Esophagus squamous epithelium (tissue), 5 donors: ENCODE results near the gene GARNL3. TPM values are rescaled to one million over a fixed set of nuclear protein-coding genes. Genes with fewer than 3 reads are reported as not detected.

Experiments
- DNase-seq: peaks from one replicate; lab custom pipeline; 2025; lab: John Stamatoyannopoulos, UW
- H3K27ac ChIP-seq, 4 donors: fragments of 200-600 bp; sonication (generic); one replicate each; pipeline ENCODE4 v1.5.1; 2016 to 2019; ENCODE audit warnings: mild to moderate bottlenecking in 1 of 4
- H3K27me3 ChIP-seq, 4 donors: fragments of 200-600 bp; sonication (generic); 1 replicate in 3 of 4; 2 replicates in 1 of 4; pipeline versions ENCODE4 v1.5.1 to v1.6.0; 2017 to 2021; ENCODE audit warnings: antibody characterized with exemption in 1 of 4
- H3K36me3 ChIP-seq, 3 donors: fragments of 200-600 bp; sonication (generic); one replicate each; pipeline ENCODE4 v1.5.1; 2016 to 2019
- H3K4me1 ChIP-seq, 3 donors: fragments of 200-600 bp; sonication (generic); one replicate each; pipeline ENCODE4 v1.5.1; 2017 to 2019
- H3K4me3 ChIP-seq, 4 donors: fragments of 200-600 bp; sonication (generic); 1 replicate in 3 of 4; 2 replicates in 1 of 4; pipeline ENCODE4 v1.5.1; 2016 to 2019; ENCODE audit warnings: mild to moderate bottlenecking in 2 of 4, moderate library complexity in 1 of 4
- H3K9me3 ChIP-seq, 3 donors: fragments of 200-600 bp; sonication (generic); one replicate each; pipeline ENCODE4 v1.5.1; 2016 to 2019
- CTCF ChIP-seq, 6 experiments: fragments of 450-650 bp in 4 of 6; fragments of 200-600 bp in 2 of 6; sonication (generic) in 2 of 6; IDR thresholded peaks; one replicate each; pipeline ENCODE4 v1.5.1; 2016 to 2019; ENCODE audit warnings: antibody characterized with exemption in 6 of 6, mild to moderate bottlenecking in 4 of 6, moderate library complexity in 4 of 6
- POLR2A ChIP-seq, 4 donors: fragments of 450-650 bp; IDR thresholded peaks; one replicate each; pipeline ENCODE4 v1.6.1; 2017; ENCODE audit warnings: antibody characterized with exemption in 4 of 4, mild to moderate bottlenecking in 4 of 4, moderate library complexity in 3 of 4
- WGBS, 2 donors: methylation state at CpG; one replicate each; pipeline ENCODE4 v1.1.5; 2018; 5-methylcytosine and 5-hydroxymethylcytosine counted together
- intact Hi-C: fragments of 100-400 bp; cut with DNase I; formaldehyde crosslinking; loops from one replicate; pipeline ENCODE4 v1.15.0; 2022
- total RNA-seq, 4 donors: library from RNA; depleted of rRNA; stranded (reverse); fragments of >200 nt; gene quantifications; one replicate each; pipeline ENCODE4 v1.1.0, GENCODE V29; 2016
- donor health status: DM: yes; HTN: yes; CAD: no.

The GARNL3 gene
- total RNA-seq, result 10 to 100 TPM in 1 of 4 donors, 1 to 10 TPM in 3; 1.1 to 22.9 (median 8.2) TPM

- intact Hi-C loops, result no loop called here
- H3K4me3 ChIP-seq, result no peak within 1 kb of the TSS
- 58 to 66% methylated on average over 5 to 8 of the region's 8 CpGs for WGBS, 2 donors
- TF ChIP-seq CTCF (IDR thresholded peaks at IDR 0.05), result no peak
- no peak for TF ChIP-seq POLR2A (IDR thresholded peaks at IDR 0.05)
- no peak for DNase-seq
- H3K9me3 ChIP-seq, result no peaks in the 10 kb centered on the region
- H3K27me3 ChIP-seq, result no peaks in the 10 kb centered on the region
- peak within 1 kb of the TSS in 1 of 4 donors; percentile 22 for H3K27ac ChIP-seq
- no peaks in the 10 kb centered on the region for H3K36me3 ChIP-seq
- peaks cover 0 to 25% (median 0%) of the 10 kb centered on the region in 3 donors for H3K4me1 ChIP-seq
Measured at GRCh38 chr9:127264462-127265219, at the start of gene GARNL3. Gene GARNL3 (plus strand): TSS chr9:127264774. CDS start chr9:127264878, 104 bp downstream.

- TF ChIP-seq POLR2A (IDR thresholded peaks at IDR 0.05) (no peak), CTCF (IDR thresholded peaks at IDR 0.05) (no peak)
- Histone ChIP-seq H3K4me1 (peaks cover 0 to 23% (median 0%) of the 10 kb centered on the region in 3 donors), H3K4me3 (no peak overlapping the region), H3K27ac (no peak overlapping the region), H3K36me3 (no peaks in the 10 kb centered on the region), H3K27me3 (no peaks in the 10 kb centered on the region), H3K9me3 (no peaks in the 10 kb centered on the region)
- no peak for DNase-seq
- intact Hi-C loops, result no loop called here
- WGBS, 2 donors, result 64 to 83% methylated on average over 5 to 9 of the region's 14 CpGs
Measured at GRCh38 chr9:127215268-127216209, 49.0 kb upstream of the GARNL3 start.

- Histone ChIP-seq H3K4me3 (no peak overlapping the region), H3K36me3 (no peaks in the 10 kb centered on the region), H3K4me1 (peaks cover 0 to 23% (median 0%) of the 10 kb centered on the region in 3 donors), H3K27me3 (no peaks in the 10 kb centered on the region), H3K27ac (no peak overlapping the region), H3K9me3 (no peaks in the 10 kb centered on the region)
- intact Hi-C loops, result no loop called here
- 54 to 59% methylated on average over 4 to 6 of the region's 7 CpGs for WGBS, 2 donors
- DNase-seq, result no peak
- TF ChIP-seq POLR2A (IDR thresholded peaks at IDR 0.05) (no peak), CTCF (IDR thresholded peaks at IDR 0.05) (no peak)
Measured at GRCh38 chr9:127216210-127216887, 48.2 kb upstream of the GARNL3 start.

GRCh38 chr9:127216888-127217217 lies 47.7 kb upstream of the GARNL3 start:
- Histone ChIP-seq H3K27me3 (no peaks in the 10 kb centered on the region), H3K27ac (no peak overlapping the region), H3K36me3 (no peaks in the 10 kb centered on the region), H3K4me3 (no peak overlapping the region), H3K4me1 (peaks cover 0 to 23% (median 0%) of the 10 kb centered on the region in 3 donors), H3K9me3 (no peaks in the 10 kb centered on the region)
- no peak for TF ChIP-seq CTCF (IDR thresholded peaks at IDR 0.05)
- no peak for TF ChIP-seq POLR2A (IDR thresholded peaks at IDR 0.05)
- intact Hi-C loops, result no loop called here
- no peak for DNase-seq
- WGBS, 2 donors, result 93% methylated on average over 5 of the region's 5 CpGs; no CpG with 5 or more reads in 1 of the 2 donors
